Endothelial cell of umbilical vein (primary cell): ENCODE data around the gene IER3. TPM values are rescaled to one million over a fixed set of nuclear protein-coding genes. Genes with fewer than 3 reads are reported as not detected.

Source experiments
- BruUV-seq: library from RNA; stranded (reverse); fragments of 400-500 nt; replicated peaks from 2 replicates; lab custom pipeline; 2021; lab: Mats Ljungman, UMichigan
- CTCF ChIA-PET: fragments of 300-600, 350-600 bp; sonication (Branson Sonifier 250); formaldehyde crosslinking; loops from one replicate; lab custom pipeline; 2021; ENCODE audit warnings: antibody characterized with exemption, inconsistent platforms; lab: Charles Lee
- POLR2A ChIA-PET: fragments of 300-600, 350-600 bp; sonication (Branson Sonifier 250); formaldehyde crosslinking; loops from one replicate; lab custom pipeline; 2021; ENCODE audit warnings: antibody characterized with exemption, inconsistent platforms; lab: Charles Lee
- DNase-seq: peaks from one replicate; pipeline ENCODE4 v3.0.0-alpha.2; 2011; ENCODE audit warnings: low read depth, low spot score
- FAIRE-seq: peaks from 2 replicates; lab custom pipeline; 2011; peaks lifted over from hg19 to GRCh38; lab: Jason Lieb, UNC
- H2AFZ ChIP-seq: 2 replicates; pipeline ENCODE4 v1.6.0; 2012; ENCODE audit warnings: low read depth, low read length, control low read depth, inconsistent platforms
- H3K27ac ChIP-seq: 2 replicates; pipeline ENCODE4 v1.5.1; 2011; ENCODE audit warnings: low read depth, mild to moderate bottlenecking, control low read depth, low read length, moderate library complexity; ENCODE audit not compliant: insufficient read depth
- H3K27me3 ChIP-seq, 2 experiments: 2 replicates each; pipeline versions ENCODE4 v1.6.0 to v1.6.1; 2011; ENCODE audit warnings: low read length in 2 of 2, mixed read lengths in 1 of 2; ENCODE audit not compliant: control insufficient read depth in 2 of 2, insufficient read depth in 2 of 2
- H3K36me3 ChIP-seq, 2 experiments: 2 replicates in 1 of 2; 3 replicates in 1 of 2; pipeline ENCODE4 v1.5.1; 2011; ENCODE audit warnings: low read length in 2 of 2, mild to moderate bottlenecking in 1 of 2, moderate library complexity in 1 of 2; ENCODE audit not compliant: control insufficient read depth in 2 of 2, insufficient read depth in 2 of 2; ENCODE audit errors: extremely low read depth in 1 of 2
- H3K4me1 ChIP-seq: 3 replicates; pipeline ENCODE4 v1.5.1; 2011; ENCODE audit warnings: mild to moderate bottlenecking, low read length; ENCODE audit not compliant: control insufficient read depth, insufficient read depth; ENCODE audit errors: extremely low read depth
- H3K4me2 ChIP-seq: 2 replicates; pipeline ENCODE4 v1.6.1; 2011; ENCODE audit warnings: low read length, control low read depth, mixed read lengths; ENCODE audit not compliant: insufficient read depth
- H3K4me3 ChIP-seq, 3 experiments: fragments of 200-600 bp in 1 of 3; sonication (generic), shearing (Covaris generic) in 1 of 3; replicated peaks in 1 of 3; 2 replicates each; pipeline ENCODE4 v1.5.1; 2011 to 2016; ENCODE audit warnings: control low read depth in 3 of 3, low read length in 3 of 3, mild to moderate bottlenecking in 2 of 3, inconsistent platforms in 1 of 3, low read depth in 1 of 3, moderate library complexity in 1 of 3; ENCODE audit not compliant: insufficient read depth in 1 of 3
- H3K79me2 ChIP-seq: 2 replicates; pipeline ENCODE4 v1.6.0; 2012; ENCODE audit warnings: low read length, inconsistent platforms; ENCODE audit not compliant: control insufficient read depth, insufficient read depth
- H3K9ac ChIP-seq: replicated peaks from 2 replicates; pipeline ENCODE3; 2011; ENCODE audit warnings: low read length, control low read depth; ENCODE audit not compliant: insufficient read depth; ENCODE audit errors: extremely low read depth
- H3K9me1 ChIP-seq: replicated peaks from 3 replicates; pipeline ENCODE4 v1.6.0; 2011; ENCODE audit warnings: mild to moderate bottlenecking, low read length; ENCODE audit not compliant: control insufficient read depth, insufficient read depth; ENCODE audit errors: extremely low read depth
- H3K9me3 ChIP-seq: replicated peaks from 2 replicates; pipeline ENCODE4 v1.5.1; 2012; ENCODE audit warnings: low read length, inconsistent platforms; ENCODE audit not compliant: control insufficient read depth, insufficient read depth
- H4K20me1 ChIP-seq: replicated peaks from 2 replicates; pipeline ENCODE3; 2011; ENCODE audit warnings: mild to moderate bottlenecking, low read length; ENCODE audit not compliant: control insufficient read depth, insufficient read depth; ENCODE audit errors: extremely low read depth
- CTCF ChIP-seq, 2 donors: IDR thresholded peaks; 1 replicate in 1 of 2; 2 replicates in 1 of 2; pipeline ENCODE4 v1.5.1; 2011; ENCODE audit warnings: low read length in 2 of 2, mild to moderate bottlenecking in 2 of 2, moderate library complexity in 2 of 2, control low read depth in 1 of 2, inconsistent platforms in 1 of 2, low read depth in 1 of 2; ENCODE audit not compliant: insufficient read depth in 1 of 2; ENCODE audit errors: extremely low read depth in 1 of 2
- EZH2 ChIP-seq: IDR thresholded peaks from 2 replicates; pipeline ENCODE4 v1.6.1; 2012; ENCODE audit warnings: borderline replicate concordance, low read depth, mild to moderate bottlenecking, moderate library complexity, low read length, inconsistent platforms; ENCODE audit not compliant: severe bottlenecking
- FOS ChIP-seq: IDR thresholded peaks from 2 replicates; pipeline ENCODE4 v1.6.1; 2011; ENCODE audit warnings: mild to moderate bottlenecking, low read length, moderate library complexity, borderline replicate concordance; ENCODE audit not compliant: insufficient read depth
- GATA2 ChIP-seq: IDR thresholded peaks from 2 replicates; pipeline ENCODE4 v1.7.0; 2011; ENCODE audit warnings: low read depth, mild to moderate bottlenecking, moderate library complexity, mixed read lengths, low read length; ENCODE audit not compliant: insufficient read length, insufficient read depth
- JUN ChIP-seq: IDR thresholded peaks from 2 replicates; pipeline ENCODE4 v1.6.1; 2011; ENCODE audit warnings: borderline replicate concordance, low read depth; ENCODE audit not compliant: insufficient read length, insufficient read depth
- MAX ChIP-seq: IDR thresholded peaks from 2 replicates; pipeline ENCODE4 v1.6.1; 2011; ENCODE audit not compliant: insufficient read depth, insufficient read length
- MYC ChIP-seq: IDR thresholded peaks from one replicate; pipeline ENCODE4 v1.6.1; 2011; ENCODE audit warnings: mild to moderate bottlenecking, low read depth, low read length
- POLR2A ChIP-seq: IDR thresholded peaks from 2 replicates; pipeline ENCODE4 v1.6.1; 2012; ENCODE audit warnings: low read depth, mild to moderate bottlenecking, control low read depth, low read length
- POLR2AphosphoS5 ChIP-seq: IDR thresholded peaks from 2 replicates; pipeline ENCODE4 v1.6.1; 2012; ENCODE audit warnings: low read depth, mild to moderate bottlenecking, control low read depth, low read length, moderate library complexity; ENCODE audit not compliant: insufficient read depth
- dilution Hi-C: fragments of 300-500 bp; cut with MboI; formaldehyde crosslinking; loops from one replicate; pipeline ENCODE4 v1.15.0; 2019; ENCODE audit warnings: low sequenced_read_pairs; ENCODE audit not compliant: extremely low pct_ligation_motif_present
- intact Hi-C: fragments of 100-400 bp; cut with micrococcal nuclease; formaldehyde crosslinking; loops from one replicate; pipeline ENCODE4 v1.10.0; 2022
- polyA plus RNA-seq, 4 experiments: library from polyadenylated mRNA; depleted of rRNA in 3 of 4; stranded (reverse) in 3 of 4; unstranded in 1 of 4; fragments of >200 nt; gene quantifications; 2 replicates each; pipeline versions ENCODE4 v1.2.1 to v1.2.3, GENCODE V29; 2011 to 2012; ENCODE audit warnings: missing spikeins in 1 of 4
- total RNA-seq: library from RNA; stranded (reverse); gene quantifications from 2 replicates; pipeline ENCODE4 v1.2.3, GENCODE V29; 2021

The IER3 gene
- total and polyA plus RNA-seq, 2 donors (not counting 3 experiments of a cell fraction or from before 2014, with no cell fraction given) = 170 to 468 TPM

DNA sequence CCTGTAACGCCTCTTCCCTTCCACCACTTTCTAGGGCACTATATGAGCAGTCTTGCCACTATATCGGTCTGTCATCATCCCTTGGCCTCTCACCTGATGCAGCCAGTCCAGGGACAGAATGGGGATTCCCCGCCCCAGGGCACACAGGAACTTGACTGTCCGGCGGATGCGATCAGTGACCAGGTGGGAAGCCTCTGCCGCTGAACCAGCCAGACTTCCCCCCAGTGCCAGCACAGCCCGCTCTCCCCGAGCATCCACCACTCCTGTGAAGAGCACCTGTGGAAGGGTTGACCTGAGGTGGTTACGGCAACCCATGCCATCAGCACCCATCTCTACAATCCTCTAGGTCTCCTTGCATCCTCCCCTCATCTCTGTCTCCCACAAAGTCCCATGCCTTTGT lies 41.3 kb downstream of the IER3 start:
- intact Hi-C loops (no loop called here), dilution Hi-C loops (no loop called here)
- Histone ChIP-seq H3K27ac (no peak overlapping the region), H3K79me2 (no peaks in the 10 kb centered on the region), H3K4me3 (no peak overlapping the region), H3K36me3 (peaks cover 2 to 7% of the 10 kb centered on the region in 2 experiments), H3K9ac (no peak overlapping the region), H3K27me3 (no peaks in the 10 kb centered on the region), H3K9me1 (no peaks in the 10 kb centered on the region), H3K4me1 (no peaks in the 10 kb centered on the region), H3K4me2 (no peak overlapping the region), H3K9me3 (no peaks in the 10 kb centered on the region), H2AFZ (no peak overlapping the region), H4K20me1 (no peaks in the 10 kb centered on the region)
- POLR2A ChIA-PET = interaction anchor here (0.8 kb wide), 1 partner anchor 14 kb away, joined by 3 read pairs; the partner anchor contains the start of gene MDC1
- CTCF ChIA-PET = interaction anchor here (1.2 to 3.3 kb wide), 4 partner anchors 8 to 221 kb away, joined by 3 to 16 read pairs (median 12); partner anchors contain the start of gene MDC1
- FAIRE-seq (no peak), DNase-seq (no peak)
- BruUV-seq = no TSS peak
- TF ChIP-seq FOS = no peak
- no peak for TF ChIP-seq JUN
- no peak for TF ChIP-seq POLR2AphosphoS5
- TF ChIP-seq EZH2 = no peak
- TF ChIP-seq MAX = no peak
- TF ChIP-seq MYC = no peak
- TF ChIP-seq GATA2 = no peak
- TF ChIP-seq CTCF (IDR thresholded peaks at IDR 0.05; ENCODE audit: extremely low read depth in 1 of 2, insufficient read depth in 1 of 2, low read depth in 1 of 2, low read length in 2 of 2) = no peak
- no peak for TF ChIP-seq POLR2A
